Epithelial cell of esophagus (primary cell): ENCODE measurements around the gene KCTD14.

Experiments
- DNase-seq: peaks from one replicate; pipeline ENCODE4 v3.0.0; 2010; ENCODE audit warnings: low read depth
- H3K4me3 ChIP-seq: 2 replicates; pipeline ENCODE4 v1.5.1; 2011; ENCODE audit warnings: mild to moderate bottlenecking, low read length, control low read depth
- CTCF ChIP-seq: IDR thresholded peaks from 2 replicates; pipeline ENCODE4 v1.5.1; 2011; ENCODE audit warnings: low read depth, mild to moderate bottlenecking, low read length, control low read depth, inconsistent platforms; ENCODE audit not compliant: insufficient read depth; ENCODE audit errors: missing control alignments

The KCTD14 gene

DNA sequence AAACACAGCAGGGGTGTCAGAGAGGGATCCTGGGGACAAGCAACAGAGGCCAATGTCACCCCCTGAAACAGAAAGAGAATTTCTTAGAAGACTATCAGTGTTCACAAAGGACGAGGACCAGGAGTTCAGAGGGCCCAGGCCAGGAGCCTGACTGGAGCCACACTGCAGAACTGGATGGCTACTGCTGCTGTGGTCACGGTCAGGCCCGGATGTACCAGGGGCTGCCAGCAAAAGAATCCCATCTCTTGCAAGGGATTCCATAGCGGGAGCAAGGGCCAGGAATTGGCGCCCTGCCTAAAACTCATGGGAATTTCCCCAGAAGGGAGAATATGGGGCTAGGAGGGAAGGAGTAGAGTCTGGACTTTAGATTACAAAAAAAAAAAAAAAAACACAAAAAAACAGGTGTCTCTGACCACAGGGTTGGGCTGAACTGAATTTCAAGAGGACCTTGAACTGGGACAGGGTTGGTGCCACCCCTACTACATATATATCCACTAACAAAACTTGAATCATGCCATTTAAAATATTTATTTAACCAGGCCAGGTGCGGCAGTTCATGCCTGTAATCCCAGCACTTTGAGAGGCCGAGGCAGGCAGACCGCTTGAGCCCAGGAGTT is 15.7 kb upstream of the KCTD14 start:
- TF ChIP-seq CTCF: no peak
- peak; percentile 16 for DNase-seq
- no peak overlapping the region for H3K4me3 ChIP-seq

DNA sequence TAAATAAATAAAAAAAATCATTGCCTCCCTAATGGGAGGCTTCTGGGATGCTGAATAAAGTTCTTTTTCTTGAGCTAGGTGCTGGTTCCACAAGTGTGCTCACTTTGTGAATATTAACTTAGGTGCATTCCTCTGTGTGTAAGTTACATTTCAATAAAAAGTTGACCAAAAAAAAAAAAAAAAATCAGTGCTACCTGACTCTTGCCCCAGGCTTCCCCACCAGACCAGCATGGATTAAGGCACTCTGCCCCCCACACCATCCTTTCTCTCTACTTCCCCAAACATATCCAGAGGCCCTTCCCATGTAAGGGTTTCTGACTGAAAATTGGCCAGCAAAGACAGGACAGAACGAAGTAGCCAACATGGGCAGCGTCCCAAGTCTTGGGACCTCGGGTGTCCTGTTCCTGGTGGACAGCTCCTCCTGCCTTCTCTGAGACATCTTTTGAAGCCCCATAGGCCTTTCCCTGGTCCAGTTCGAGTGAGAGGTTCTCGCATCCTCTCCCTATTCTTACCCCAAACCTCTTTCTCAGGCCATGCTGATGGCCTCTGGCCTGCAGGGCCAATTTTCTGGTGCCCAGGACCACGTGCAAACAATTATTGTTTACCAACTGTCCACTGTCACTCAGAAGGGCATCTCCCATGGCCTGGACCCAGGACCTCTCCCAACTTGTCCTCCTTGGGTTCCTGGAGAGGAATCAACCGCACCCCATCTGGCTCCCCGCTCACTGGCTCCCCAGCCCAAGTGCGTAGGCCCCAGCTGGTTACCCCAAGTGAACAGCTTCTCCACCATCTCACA is 14.9 kb upstream of the KCTD14 start:
- H3K4me3 ChIP-seq: no peak overlapping the region
- no peak for DNase-seq
- no peak for TF ChIP-seq CTCF

DNA sequence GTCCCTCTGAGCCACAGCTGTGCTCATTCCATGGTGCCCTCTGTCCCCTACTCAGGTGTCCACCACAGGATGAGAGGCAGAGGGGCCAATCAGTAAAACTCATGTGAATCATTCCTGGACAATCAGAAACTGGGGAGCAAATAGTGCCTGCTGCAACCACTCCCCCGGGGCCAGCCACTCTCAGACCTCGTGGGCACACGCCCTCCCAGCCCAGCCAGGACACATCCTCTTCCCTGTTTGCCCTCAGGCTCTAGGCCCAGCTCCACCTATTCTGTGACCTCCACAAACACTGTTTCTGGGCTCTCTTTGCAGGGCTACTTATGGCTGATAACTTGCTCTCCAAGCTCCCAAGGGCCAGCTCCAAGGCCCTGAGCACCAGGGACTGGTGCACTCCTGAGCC is 14.0 kb upstream of the KCTD14 start:
- no peak overlapping the region for H3K4me3 ChIP-seq
- no peak for TF ChIP-seq CTCF
- peak; percentile 26 for DNase-seq

GRCh38 chr11:78036313-78036712 is 13.2 kb upstream of the KCTD14 start:
- no peak overlapping the region for H3K4me3 ChIP-seq
- DNase-seq: no peak
- TF ChIP-seq CTCF: no peak

- no peak for DNase-seq
- H3K4me3 ChIP-seq: no peak overlapping the region
- TF ChIP-seq CTCF: no peak
Measured at GRCh38 chr11:78034623-78035022, 11.5 kb upstream of the KCTD14 start.

DNA sequence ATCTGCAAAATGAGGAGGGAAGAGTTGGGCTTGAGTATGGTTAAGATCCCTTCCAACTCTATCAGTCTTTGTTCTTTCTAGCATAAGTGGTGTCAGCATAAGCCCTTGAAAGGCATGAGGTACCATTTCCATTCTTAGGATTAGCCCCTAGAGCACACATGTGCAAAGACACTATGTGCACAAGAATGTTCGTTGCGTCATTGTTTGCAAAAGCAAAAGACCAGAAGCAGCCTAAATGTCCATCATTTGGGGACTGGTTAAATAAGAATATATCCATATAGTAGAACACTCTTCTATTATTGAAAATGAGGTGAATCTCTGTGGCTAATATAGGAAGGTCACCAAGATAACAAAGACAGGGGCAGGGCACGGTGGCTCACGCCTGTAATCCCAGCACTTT is 10.0 kb upstream of the KCTD14 start:
- DNase-seq: no peak
- no peak overlapping the region for H3K4me3 ChIP-seq

More for the DNA sequence above, 10.0 kb upstream of the KCTD14 start:
- TF ChIP-seq CTCF: no peak
